CMK (cell line): ENCODE measurements around the gene TCHH.
"Not testable (repeated sequence)": the region's sequence is repeated elsewhere in the genome, so short reads cannot be mapped to it uniquely, and the experiment has no call there.

ENCODE experiments used
- DNase-seq: peaks from one replicate; pipeline ENCODE4 v3.0.0-alpha.2; 2010; ENCODE audit warnings: low read depth

The TCHH gene

GRCh38 chr1:152115344-152115743 lies at the start of gene TCHH:
Gene TCHH, minus strand, starts transcription at chr1:152115444. Its CDS starts 1,364 bp downstream, at chr1:152114080.
- no peak for DNase-seq

- DNase-seq: no peak
Measured at GRCh38 chr1:152164517-152165136, 49.4 kb upstream of the TCHH start.

- DNase-seq: no peak
Measured at GRCh38 chr1:152162792-152163463, 47.7 kb upstream of the TCHH start.

- no peak for DNase-seq
Measured at GRCh38 chr1:152160576-152160975, 45.3 kb upstream of the TCHH start.

- DNase-seq: no peak
Measured at GRCh38 chr1:152159144-152159543, 43.9 kb upstream of the TCHH start, which contains the start of gene RPTN. Gene RPTN, minus strand, starts transcription at chr1:152159228. Its CDS starts 1,339 bp downstream, at chr1:152157889.

GRCh38 chr1:152153996-152154395 lies 38.8 kb upstream of the TCHH start:
- no peak for DNase-seq

GRCh38 chr1:152151646-152152045 lies 36.4 kb upstream of the TCHH start:
- DNase-seq: no peak

- DNase-seq: no peak
Measured at GRCh38 chr1:152148981-152149380, 33.7 kb upstream of the TCHH start.

GRCh38 chr1:152148051-152148450 lies 32.8 kb upstream of the TCHH start:
- DNase-seq: no peak

- no peak for DNase-seq
Measured at GRCh38 chr1:152145769-152146168, 30.5 kb upstream of the TCHH start.

GRCh38 chr1:152144674-152145183 lies 29.5 kb upstream of the TCHH start:
- not testable (repeated sequence) for DNase-seq

- no peak for DNase-seq
Measured at GRCh38 chr1:152143150-152143887, 28.1 kb upstream of the TCHH start.

- DNase-seq: no peak
Measured at GRCh38 chr1:152141971-152142584, 26.8 kb upstream of the TCHH start.

- no peak for DNase-seq
Measured at GRCh38 chr1:152137215-152137614, 22.0 kb upstream of the TCHH start.

- DNase-seq: no peak
Measured at GRCh38 chr1:152130186-152130585, 14.9 kb upstream of the TCHH start.

GRCh38 chr1:152127673-152128072 lies 12.4 kb upstream of the TCHH start:
- DNase-seq: no peak

GRCh38 chr1:152125834-152126443 lies 10.7 kb upstream of the TCHH start:
- DNase-seq: no peak

GRCh38 chr1:152118915-152119314 lies 3.7 kb upstream of the TCHH start:
- DNase-seq: no peak

- DNase-seq: no peak
Measured at GRCh38 chr1:152112885-152113432, 2.3 kb downstream of the TCHH start.

GRCh38 chr1:152112101-152112884 lies 3.0 kb downstream of the TCHH start:
- DNase-seq: no peak

GRCh38 chr1:152111515-152111968 lies 3.7 kb downstream of the TCHH start:
- DNase-seq: no peak
